GM23338 (cell line): ENCODE results near the gene ZNF142. TPM values are rescaled to one million over a fixed set of nuclear protein-coding genes. Genes with fewer than 3 reads are reported as not detected.

Experiments used
- ATAC-seq: fragments of 200-7000 bp; cut with Tn5 transposase; 3 replicates; pipeline ENCODE4 v1.9.1; 2020
- DNase-seq: peaks from one replicate; pipeline ENCODE4 v3.0.0-alpha.2; 2015; ENCODE audit warnings: low spot score
- H2AFZ ChIP-seq: fragments of 200-600 bp; sonication (generic); 2 replicates; pipeline ENCODE4 v1.8.0; 2016; ENCODE audit warnings: antibody characterized with exemption, mild to moderate bottlenecking, moderate library complexity
- H3F3A ChIP-seq: fragments of 200-600 bp; sonication (generic); replicated peaks from 2 replicates; pipeline ENCODE4 v1.8.0; 2017; ENCODE audit warnings: antibody characterized with exemption, mixed run types, low read depth
- H3K27ac ChIP-seq: fragments of 200-600 bp; sonication (generic); 2 replicates; pipeline ENCODE4 v1.6.1; 2016; ENCODE audit warnings: low read depth
- H3K27me3 ChIP-seq: fragments of 200-600 bp; sonication (generic); 2 replicates; pipeline ENCODE4 v1.8.0; 2016; ENCODE audit warnings: mild to moderate bottlenecking, mixed run types, moderate library complexity; ENCODE audit not compliant: insufficient read depth
- H3K36me3 ChIP-seq: fragments of 200-600 bp; sonication (generic); 2 replicates; pipeline ENCODE4 v1.8.0; 2016; ENCODE audit warnings: mild to moderate bottlenecking; ENCODE audit not compliant: insufficient read depth
- H3K4me1 ChIP-seq: fragments of 200-600 bp; sonication (generic); 2 replicates; pipeline ENCODE4 v1.8.0; 2016; ENCODE audit warnings: mild to moderate bottlenecking, moderate library complexity; ENCODE audit not compliant: insufficient read depth
- H3K4me2 ChIP-seq: fragments of 200-600 bp; sonication (generic); 2 replicates; pipeline ENCODE4 v1.7.1; 2017; ENCODE audit warnings: mixed run types
- H3K4me3 ChIP-seq: fragments of 200-600 bp; sonication (generic); 2 replicates; pipeline ENCODE4 v1.6.1; 2016; ENCODE audit warnings: mixed run types
- H3K79me2 ChIP-seq: fragments of 200-600 bp; sonication (generic); replicated peaks from 2 replicates; pipeline ENCODE4 v1.8.0; 2017; ENCODE audit warnings: mild to moderate bottlenecking; ENCODE audit not compliant: insufficient read depth
- H3K9me2 ChIP-seq: fragments of 200-600 bp; sonication (generic); 2 replicates; pipeline ENCODE4 v1.8.0; 2017; ENCODE audit not compliant: insufficient read depth
- H4K20me1 ChIP-seq: fragments of 200-600 bp; sonication (generic); replicated peaks from 2 replicates; pipeline ENCODE4 v1.8.0; 2017; ENCODE audit warnings: mild to moderate bottlenecking; ENCODE audit not compliant: insufficient read depth
- H3K27ac Mint-ChIP-seq: 2 replicates; pipeline ENCODE4 v1.8.0; 2020; ENCODE audit warnings: inconsistent platforms, mild to moderate bottlenecking, moderate library complexity, mixed read lengths
- H3K27me3 Mint-ChIP-seq: 3 replicates; pipeline ENCODE4 v1.8.0; 2022; ENCODE audit warnings: low read depth, mild to moderate bottlenecking, moderate library complexity, mixed read lengths, inconsistent platforms; ENCODE audit not compliant: insufficient read depth, poor library complexity
- H3K36me3 Mint-ChIP-seq: 3 replicates; pipeline ENCODE4 v1.8.0; 2021; ENCODE audit warnings: low read depth, mild to moderate bottlenecking, inconsistent platforms, moderate library complexity, mixed read lengths
- H3K4me1 Mint-ChIP-seq: 3 replicates; pipeline ENCODE4 v1.8.0; 2020; ENCODE audit warnings: mild to moderate bottlenecking, inconsistent platforms, mixed read lengths
- H3K4me3 Mint-ChIP-seq: 3 replicates; pipeline ENCODE4 v1.8.0; 2021; ENCODE audit warnings: moderate library complexity, mild to moderate bottlenecking, inconsistent platforms, mixed read lengths
- H3K9me3 Mint-ChIP-seq: 3 replicates; pipeline ENCODE4 v1.8.0; 2020; ENCODE audit warnings: moderate library complexity, mild to moderate bottlenecking, inconsistent platforms, mixed read lengths
- CREB1 ChIP-seq: fragments of 250-450 bp; sonication (Bioruptor Pico); IDR thresholded peaks from 2 replicates; pipeline ENCODE4 v1.5.0; 2020; ENCODE audit warnings: low read depth, mild to moderate bottlenecking, moderate library complexity
- EZH2 ChIP-seq: fragments of 200-600 bp; sonication (generic); IDR thresholded peaks from one replicate; pipeline ENCODE4 v1.8.0; 2017; ENCODE audit warnings: antibody characterized with exemption, mild to moderate bottlenecking, low read depth; ENCODE audit not compliant: unreplicated experiment
- EZH2phosphoT487 ChIP-seq: fragments of 200-600 bp; sonication (generic); IDR thresholded peaks from one replicate; pipeline ENCODE4 v1.8.1; 2018; ENCODE audit warnings: antibody characterized with exemption; ENCODE audit not compliant: unreplicated experiment
- JUNB ChIP-seq: IDR thresholded peaks from one replicate; pipeline ENCODE4 v1.6.1; 2016; ENCODE audit warnings: antibody characterized with exemption; ENCODE audit not compliant: unreplicated experiment
- NANOG ChIP-seq: IDR thresholded peaks from 2 replicates; pipeline ENCODE4 v1.6.1; 2016; ENCODE audit warnings: antibody characterized with exemption, borderline replicate concordance
- POLR2AphosphoS5 ChIP-seq: IDR thresholded peaks from 2 replicates; pipeline ENCODE4 v1.6.1; 2016; ENCODE audit warnings: antibody characterized with exemption, low read depth
- STAT1 ChIP-seq: IDR thresholded peaks from one replicate; pipeline ENCODE4 v1.6.1; 2016; ENCODE audit warnings: antibody characterized with exemption; ENCODE audit not compliant: unreplicated experiment
- ZNF331 ChIP-seq: fragments of 250-450 bp; sonication (Bioruptor Pico); IDR thresholded peaks from 2 replicates; pipeline ENCODE4 v1.5.0; 2020; ENCODE audit warnings: low read depth, mild to moderate bottlenecking, moderate library complexity
- polyA plus RNA-seq: library from polyadenylated mRNA; unstranded; fragments of >200 nt; fragmentation: Nextera tagmentation; extraction: Ambion mirVana; gene quantifications from 2 replicates; pipeline ENCODE4 v1.2.1, GENCODE V29; 2016
- total RNA-seq: library from RNA; depleted of rRNA; stranded (reverse); fragments of >200 nt; shearing (Covaris generic); gene quantifications from 2 replicates; pipeline ENCODE4 v1.2.3, GENCODE V29; 2014
- TF ChIP-seq, protein P1 (sequence below): IDR thresholded peaks from 2 replicates; pipeline ENCODE4 v1.6.1; 2016; ENCODE audit warnings: antibody characterized with exemption
- TF ChIP-seq, protein P2 (sequence below): IDR thresholded peaks from one replicate; pipeline ENCODE4 v1.6.1; 2018; ENCODE audit warnings: antibody characterized with exemption; ENCODE audit not compliant: unreplicated experiment
- TF ChIP-seq, protein P3 (sequence below), 2 experiments: fragments of 200-600 bp in 1 of 2; sonication (generic) in 1 of 2; conservative IDR thresholded peaks; 2 replicates each; pipeline versions ENCODE4 v1.5.1 to v1.6.1; 2016 to 2017; ENCODE audit warnings: antibody characterized with exemption in 2 of 2, low read depth in 2 of 2, mild to moderate bottlenecking in 2 of 2, moderate library complexity in 1 of 2

Gene ZNF142
- total and polyA plus RNA-seq, 2 experiments from 2014 or later, result 14.9 to 32.8 TPM

DNA sequence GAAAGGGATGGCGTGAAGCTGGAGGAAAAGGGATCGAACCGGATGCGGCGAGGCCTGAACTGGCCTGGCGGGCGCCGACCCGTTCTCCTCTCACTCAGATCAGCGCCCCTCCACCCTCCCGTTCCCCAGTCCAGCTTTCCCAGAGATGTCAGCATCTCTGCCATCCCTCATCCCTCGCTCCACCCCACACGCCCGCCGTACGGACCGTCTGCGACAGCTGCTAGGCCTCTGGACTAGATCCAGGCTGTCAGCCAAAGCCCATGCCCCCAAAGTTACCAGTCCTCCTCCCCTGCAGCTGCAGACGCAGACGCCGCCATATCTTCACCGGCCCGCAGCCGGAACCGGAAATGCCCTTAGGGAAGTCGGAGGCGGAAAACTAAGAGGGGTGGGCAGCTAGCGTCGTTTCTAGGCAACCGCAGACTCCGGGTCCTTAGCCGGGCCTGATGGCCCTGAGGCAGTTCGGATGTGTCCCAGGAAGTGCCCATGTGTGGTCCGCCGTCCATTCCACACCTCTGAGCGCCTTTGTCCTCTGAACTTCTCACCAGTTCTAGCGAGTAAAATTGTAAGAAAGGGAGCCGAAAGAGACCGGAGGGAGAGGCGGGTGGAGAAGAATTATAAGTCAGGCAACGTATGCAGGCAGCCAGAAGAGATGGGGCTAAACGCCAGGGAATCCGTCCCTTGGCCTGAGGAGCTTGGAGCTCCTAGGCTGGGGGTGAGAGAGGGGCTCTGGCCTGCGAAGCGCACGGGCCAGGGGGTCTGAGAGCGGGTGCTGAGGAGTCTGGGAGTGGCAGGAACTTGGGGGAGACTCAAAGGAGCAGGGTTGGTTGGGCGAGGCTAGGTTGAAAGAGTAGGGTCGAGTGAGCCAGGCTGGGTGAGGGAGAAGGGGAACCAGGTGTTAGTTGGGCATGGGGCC is 12.5 kb upstream of the ZNF142 start, which contains the start of the genes RNF25 and STK36:
TSS of gene RNF25 (minus strand) at position 349 of the 913 bp plus-strand sequence. CDS start at position 317, 32 bp downstream.
TSS of gene STK36 (plus strand) at position 433 of the 913 bp plus-strand sequence. CDS start 744 bp downstream, outside the sequence.
- peaks cover 4% of the 10 kb centered on the region; the same call in 2 of the 3 replicates for H3K4me1 Mint-ChIP-seq
- H3K9me3 Mint-ChIP-seq, result no peaks in the 10 kb centered on the region
- 0 out of 2 replicates have a peak, but pooled peaks cover 13% of the 10 kb centered on the region for H4K20me1 ChIP-seq
- peak; percentile 98 for DNase-seq
- peaks cover 23% of the 10 kb centered on the region for H3K36me3 Mint-ChIP-seq
- H3K27me3 ChIP-seq, result no peaks in the 10 kb centered on the region
- peak within 1 kb of the TSS; percentile 76 for H3K4me3 ChIP-seq
- peaks cover 15% of the 10 kb centered on the region for H3K36me3 ChIP-seq
- peak within 1 kb of the TSS; percentile 94 for H2AFZ ChIP-seq
- no peaks in the 10 kb centered on the region for H3F3A ChIP-seq
- no peaks in the 10 kb centered on the region for H3K9me2 ChIP-seq
- H3K4me1 ChIP-seq, result peaks cover 4% of the 10 kb centered on the region
- peak within 1 kb of the TSS; percentile 98 for H3K27ac Mint-ChIP-seq
- peaks cover 8% of the 10 kb centered on the region for H3K27me3 Mint-ChIP-seq
- H3K79me2 ChIP-seq, result peaks cover 28% of the 10 kb centered on the region
- TF ChIP-seq, protein P1, sequence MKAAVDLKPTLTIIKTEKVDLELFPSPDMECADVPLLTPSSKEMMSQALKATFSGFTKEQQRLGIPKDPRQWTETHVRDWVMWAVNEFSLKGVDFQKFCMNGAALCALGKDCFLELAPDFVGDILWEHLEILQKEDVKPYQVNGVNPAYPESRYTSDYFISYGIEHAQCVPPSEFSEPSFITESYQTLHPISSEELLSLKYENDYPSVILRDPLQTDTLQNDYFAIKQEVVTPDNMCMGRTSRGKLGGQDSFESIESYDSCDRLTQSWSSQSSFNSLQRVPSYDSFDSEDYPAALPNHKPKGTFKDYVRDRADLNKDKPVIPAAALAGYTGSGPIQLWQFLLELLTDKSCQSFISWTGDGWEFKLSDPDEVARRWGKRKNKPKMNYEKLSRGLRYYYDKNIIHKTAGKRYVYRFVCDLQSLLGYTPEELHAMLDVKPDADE, result peak; percentile 63; the same call in 1 of the 2 replicates
- TF ChIP-seq EZH2 (no peak), POLR2AphosphoS5 (peak; percentile 91)
- TF ChIP-seq, protein P2, sequence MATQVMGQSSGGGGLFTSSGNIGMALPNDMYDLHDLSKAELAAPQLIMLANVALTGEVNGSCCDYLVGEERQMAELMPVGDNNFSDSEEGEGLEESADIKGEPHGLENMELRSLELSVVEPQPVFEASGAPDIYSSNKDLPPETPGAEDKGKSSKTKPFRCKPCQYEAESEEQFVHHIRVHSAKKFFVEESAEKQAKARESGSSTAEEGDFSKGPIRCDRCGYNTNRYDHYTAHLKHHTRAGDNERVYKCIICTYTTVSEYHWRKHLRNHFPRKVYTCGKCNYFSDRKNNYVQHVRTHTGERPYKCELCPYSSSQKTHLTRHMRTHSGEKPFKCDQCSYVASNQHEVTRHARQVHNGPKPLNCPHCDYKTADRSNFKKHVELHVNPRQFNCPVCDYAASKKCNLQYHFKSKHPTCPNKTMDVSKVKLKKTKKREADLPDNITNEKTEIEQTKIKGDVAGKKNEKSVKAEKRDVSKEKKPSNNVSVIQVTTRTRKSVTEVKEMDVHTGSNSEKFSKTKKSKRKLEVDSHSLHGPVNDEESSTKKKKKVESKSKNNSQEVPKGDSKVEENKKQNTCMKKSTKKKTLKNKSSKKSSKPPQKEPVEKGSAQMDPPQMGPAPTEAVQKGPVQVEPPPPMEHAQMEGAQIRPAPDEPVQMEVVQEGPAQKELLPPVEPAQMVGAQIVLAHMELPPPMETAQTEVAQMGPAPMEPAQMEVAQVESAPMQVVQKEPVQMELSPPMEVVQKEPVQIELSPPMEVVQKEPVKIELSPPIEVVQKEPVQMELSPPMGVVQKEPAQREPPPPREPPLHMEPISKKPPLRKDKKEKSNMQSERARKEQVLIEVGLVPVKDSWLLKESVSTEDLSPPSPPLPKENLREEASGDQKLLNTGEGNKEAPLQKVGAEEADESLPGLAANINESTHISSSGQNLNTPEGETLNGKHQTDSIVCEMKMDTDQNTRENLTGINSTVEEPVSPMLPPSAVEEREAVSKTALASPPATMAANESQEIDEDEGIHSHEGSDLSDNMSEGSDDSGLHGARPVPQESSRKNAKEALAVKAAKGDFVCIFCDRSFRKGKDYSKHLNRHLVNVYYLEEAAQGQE, result no peak
- peak; percentile 98 for ATAC-seq
- peak within 1 kb of the TSS; percentile 82 for H3K27ac ChIP-seq
- H3K4me2 ChIP-seq, result peak within 1 kb of the TSS; percentile 81
- peak within 1 kb of the TSS; percentile 95 for H3K4me3 Mint-ChIP-seq

DNA sequence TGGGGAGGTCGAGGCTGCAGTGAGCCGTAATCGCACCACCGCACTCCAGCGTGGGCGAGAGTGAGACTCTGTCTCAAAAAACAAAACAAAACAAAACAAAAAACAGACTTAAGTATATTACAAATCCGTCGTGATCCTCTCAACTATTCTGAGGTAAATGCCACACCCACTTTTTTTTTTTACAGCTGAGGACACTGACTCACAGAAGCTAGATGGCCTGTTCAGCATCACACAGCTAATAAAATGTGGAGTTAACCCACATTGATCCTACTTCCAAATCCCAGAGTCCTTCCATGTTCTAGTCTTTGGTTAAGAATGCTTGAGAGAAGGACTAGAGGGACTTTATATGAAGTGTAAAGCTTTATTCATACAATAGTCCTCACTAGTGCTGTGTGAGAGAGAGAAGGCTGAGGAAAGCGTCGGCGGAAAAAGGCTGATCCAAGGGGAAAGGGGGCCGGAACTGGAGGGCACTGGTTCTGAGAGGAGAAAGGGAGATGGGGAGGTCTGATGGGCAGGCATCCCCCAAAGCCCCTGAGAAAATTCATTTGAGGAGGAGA is 11.8 kb upstream of the ZNF142 start:
- H2AFZ ChIP-seq, result peak overlapping the region; percentile 85
- H3K27ac ChIP-seq, result peak overlapping the region; percentile 35; the same call in 1 of the 2 replicates
- peak; percentile 17 for ATAC-seq
- TF ChIP-seq CREB1 (CRISPR knock-in tag), result no peak
- TF ChIP-seq EZH2phosphoT487, result no peak
- TF ChIP-seq NANOG, result no peak
- TF ChIP-seq, protein P2, result no peak
- TF ChIP-seq STAT1, result no peak
- TF ChIP-seq ZNF331 (CRISPR knock-in tag), result no peak
- TF ChIP-seq, protein P3, sequence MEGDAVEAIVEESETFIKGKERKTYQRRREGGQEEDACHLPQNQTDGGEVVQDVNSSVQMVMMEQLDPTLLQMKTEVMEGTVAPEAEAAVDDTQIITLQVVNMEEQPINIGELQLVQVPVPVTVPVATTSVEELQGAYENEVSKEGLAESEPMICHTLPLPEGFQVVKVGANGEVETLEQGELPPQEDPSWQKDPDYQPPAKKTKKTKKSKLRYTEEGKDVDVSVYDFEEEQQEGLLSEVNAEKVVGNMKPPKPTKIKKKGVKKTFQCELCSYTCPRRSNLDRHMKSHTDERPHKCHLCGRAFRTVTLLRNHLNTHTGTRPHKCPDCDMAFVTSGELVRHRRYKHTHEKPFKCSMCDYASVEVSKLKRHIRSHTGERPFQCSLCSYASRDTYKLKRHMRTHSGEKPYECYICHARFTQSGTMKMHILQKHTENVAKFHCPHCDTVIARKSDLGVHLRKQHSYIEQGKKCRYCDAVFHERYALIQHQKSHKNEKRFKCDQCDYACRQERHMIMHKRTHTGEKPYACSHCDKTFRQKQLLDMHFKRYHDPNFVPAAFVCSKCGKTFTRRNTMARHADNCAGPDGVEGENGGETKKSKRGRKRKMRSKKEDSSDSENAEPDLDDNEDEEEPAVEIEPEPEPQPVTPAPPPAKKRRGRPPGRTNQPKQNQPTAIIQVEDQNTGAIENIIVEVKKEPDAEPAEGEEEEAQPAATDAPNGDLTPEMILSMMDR (conservative IDR thresholded peaks at IDR 0.05; ENCODE audit: low read depth in 2 of 2), result no peak
- no peak for TF ChIP-seq JUNB

More for the DNA sequence above, 11.8 kb upstream of the ZNF142 start:
- H3K79me2 ChIP-seq, result peaks cover 28% of the 10 kb centered on the region
- H3K27me3 Mint-ChIP-seq, result peaks cover 8% of the 10 kb centered on the region
- H3K4me1 ChIP-seq, result peaks cover 4% of the 10 kb centered on the region
- peak; percentile 14 for DNase-seq
- H3K4me3 ChIP-seq, result peak overlapping the region; percentile 76
- peak overlapping the region; percentile 81 for H3K4me2 ChIP-seq
- no peaks in the 10 kb centered on the region for H3K9me3 Mint-ChIP-seq
- peaks cover 24% of the 10 kb centered on the region for H3K36me3 Mint-ChIP-seq
- peaks cover 4% of the 10 kb centered on the region; the same call in 2 of the 3 replicates for H3K4me1 Mint-ChIP-seq
- H4K20me1 ChIP-seq, result 0 out of 2 replicates have a peak, but pooled peaks cover 13% of the 10 kb centered on the region
- no peaks in the 10 kb centered on the region for H3K9me2 ChIP-seq
- peak overlapping the region; percentile 93; the same call in 1 of the 2 replicates for H3K27ac Mint-ChIP-seq
- H3K4me3 Mint-ChIP-seq, result peak overlapping the region; percentile 95
- peaks cover 13% of the 10 kb centered on the region for H3K36me3 ChIP-seq
- H3F3A ChIP-seq, result no peaks in the 10 kb centered on the region
- H3K27me3 ChIP-seq, result no peaks in the 10 kb centered on the region
